ENCODE measurements around the gene TRMT1L.
A peak's percentile ranks its signal among the peaks of the same experiment; 100 is the strongest.

The TRMT1L gene

DNA sequence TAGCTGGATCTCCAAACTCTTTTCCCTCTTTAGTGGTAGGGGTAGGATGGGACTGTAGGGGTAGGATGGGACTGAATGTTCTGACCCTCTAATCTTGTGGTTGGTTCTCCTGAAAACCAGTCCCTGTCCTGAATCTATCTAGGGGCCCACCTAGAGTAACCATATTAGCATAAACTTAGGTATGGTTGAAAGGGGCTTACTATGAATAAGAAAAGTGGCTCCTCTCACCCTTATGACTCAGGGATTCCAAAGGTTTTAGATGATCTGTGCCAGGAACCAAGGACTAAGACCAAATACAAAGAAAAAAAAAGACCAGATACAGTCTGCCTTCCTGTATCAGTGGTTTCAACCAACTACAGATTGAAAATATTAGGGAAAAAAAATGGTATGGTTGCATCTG is 82.4 kb downstream of the TRMT1L start:
- no peak overlapping the region for H3K27ac ChIP-seq
- TF ChIP-seq ZFX (IDR thresholded peaks at IDR 0.05) = no peak
- TF ChIP-seq, protein P1, sequence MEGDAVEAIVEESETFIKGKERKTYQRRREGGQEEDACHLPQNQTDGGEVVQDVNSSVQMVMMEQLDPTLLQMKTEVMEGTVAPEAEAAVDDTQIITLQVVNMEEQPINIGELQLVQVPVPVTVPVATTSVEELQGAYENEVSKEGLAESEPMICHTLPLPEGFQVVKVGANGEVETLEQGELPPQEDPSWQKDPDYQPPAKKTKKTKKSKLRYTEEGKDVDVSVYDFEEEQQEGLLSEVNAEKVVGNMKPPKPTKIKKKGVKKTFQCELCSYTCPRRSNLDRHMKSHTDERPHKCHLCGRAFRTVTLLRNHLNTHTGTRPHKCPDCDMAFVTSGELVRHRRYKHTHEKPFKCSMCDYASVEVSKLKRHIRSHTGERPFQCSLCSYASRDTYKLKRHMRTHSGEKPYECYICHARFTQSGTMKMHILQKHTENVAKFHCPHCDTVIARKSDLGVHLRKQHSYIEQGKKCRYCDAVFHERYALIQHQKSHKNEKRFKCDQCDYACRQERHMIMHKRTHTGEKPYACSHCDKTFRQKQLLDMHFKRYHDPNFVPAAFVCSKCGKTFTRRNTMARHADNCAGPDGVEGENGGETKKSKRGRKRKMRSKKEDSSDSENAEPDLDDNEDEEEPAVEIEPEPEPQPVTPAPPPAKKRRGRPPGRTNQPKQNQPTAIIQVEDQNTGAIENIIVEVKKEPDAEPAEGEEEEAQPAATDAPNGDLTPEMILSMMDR (conservative IDR thresholded peaks at IDR 0.05) = no peak

DNA sequence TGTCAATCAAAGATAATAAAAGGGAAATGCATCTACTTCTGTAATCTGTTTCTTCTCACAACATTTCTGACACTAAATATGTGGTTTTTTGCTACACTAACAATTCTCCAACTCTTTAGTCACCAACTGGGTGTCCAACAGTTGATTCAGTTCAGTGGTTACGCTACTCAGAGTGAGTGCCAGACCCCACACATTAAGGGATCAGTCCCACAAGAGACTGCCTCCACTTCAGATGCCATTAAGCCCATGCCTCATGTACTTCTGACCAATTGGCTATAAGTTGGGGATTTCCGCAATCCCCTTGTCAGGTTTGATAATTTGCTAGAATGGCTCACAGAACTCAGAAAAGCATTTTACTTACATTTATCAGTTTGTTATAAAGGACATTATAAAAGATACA is 83.0 kb downstream of the TRMT1L start:
- TF ChIP-seq, protein P1 (conservative IDR thresholded peaks at IDR 0.05) = no peak
- no peak for TF ChIP-seq ZFX (IDR thresholded peaks at IDR 0.05)
- no peak overlapping the region for H3K27ac ChIP-seq

DNA sequence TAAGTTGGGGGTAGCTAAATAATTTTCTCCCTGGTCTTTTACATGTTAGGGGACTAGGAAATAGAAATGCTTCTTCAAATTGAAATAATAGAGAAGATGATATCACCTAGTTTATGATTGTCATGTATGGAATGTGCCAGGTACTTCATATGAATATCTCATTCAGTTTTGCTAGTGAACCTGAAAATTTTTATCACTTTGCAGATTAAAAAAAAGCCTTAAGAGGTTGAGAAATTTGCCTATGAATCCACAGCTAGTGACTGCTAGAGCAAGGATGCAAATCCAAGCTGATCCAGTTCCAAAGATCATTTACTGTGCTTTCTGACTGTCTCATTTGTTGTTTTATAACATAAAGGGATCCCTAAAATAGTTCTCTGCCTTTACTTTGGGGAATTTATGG is 86.7 kb downstream of the TRMT1L start:
- TF ChIP-seq, protein P1 (conservative IDR thresholded peaks at IDR 0.05) = no peak
- TF ChIP-seq ZFX (IDR thresholded peaks at IDR 0.05) = no peak
- no peak overlapping the region for H3K27ac ChIP-seq

DNA sequence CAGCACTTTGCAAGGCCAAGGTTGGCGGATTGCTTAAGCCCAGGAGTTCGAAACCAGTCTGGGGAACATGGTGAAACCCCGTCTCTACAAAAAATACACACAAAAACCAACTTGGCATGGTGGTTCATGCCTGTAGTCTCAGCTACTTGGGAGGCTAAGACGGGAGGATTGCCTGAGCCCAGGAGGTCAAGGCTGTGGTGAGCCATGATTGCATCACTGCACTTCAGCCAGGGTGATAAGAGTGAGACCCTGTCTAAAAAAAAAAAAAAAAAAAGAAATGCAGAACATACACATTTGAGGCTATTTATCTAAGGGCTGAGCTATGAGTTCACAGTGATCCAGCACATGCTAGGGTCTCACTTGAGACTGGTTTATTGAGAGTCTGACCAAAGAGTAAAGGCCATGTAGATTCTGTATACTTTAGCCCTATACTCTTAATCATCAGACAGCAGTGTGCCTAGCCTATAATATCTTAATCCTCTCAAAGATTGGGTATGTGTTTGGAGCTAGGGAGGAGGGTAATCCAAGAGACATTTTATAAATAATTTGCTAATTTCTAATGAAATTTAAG is 87.5 kb downstream of the TRMT1L start:
- TF ChIP-seq, protein P1 (conservative IDR thresholded peaks at IDR 0.05) = no peak
- TF ChIP-seq ZFX (IDR thresholded peaks at IDR 0.05) = no peak
- H3K27ac ChIP-seq = 0 out of 2 replicates have a peak overlapping the region, but pooled peaks have one; percentile 12

DNA sequence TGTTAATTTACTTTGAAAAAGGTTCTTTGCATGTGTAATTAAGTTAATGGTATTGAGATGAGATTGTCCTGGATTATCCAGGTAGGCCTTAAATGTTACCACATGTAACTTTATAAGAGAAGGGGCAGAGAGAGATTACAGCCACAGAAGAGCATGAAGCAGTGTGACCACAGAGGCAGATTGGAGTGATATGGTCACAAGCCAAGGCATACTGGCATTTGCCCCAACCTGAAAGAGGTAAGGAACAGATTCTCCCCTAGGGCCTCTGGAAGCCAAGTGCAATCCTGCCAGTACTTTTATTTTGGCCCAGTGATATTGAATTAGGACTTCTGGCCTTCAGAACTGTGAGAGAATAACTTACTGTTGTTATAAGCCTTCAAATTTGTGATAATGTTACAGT is 88.4 kb downstream of the TRMT1L start:
- no peak for TF ChIP-seq ZFX (IDR thresholded peaks at IDR 0.05)
- TF ChIP-seq, protein P1 (conservative IDR thresholded peaks at IDR 0.05) = no peak
- H3K27ac ChIP-seq = no peak overlapping the region

Data from C4-2B (cell line).